Measurements from ENCODE around the gene EMB.

- no peak for TF ChIP-seq CTCF (IDR thresholded peaks at IDR 0.05)
- TF ChIP-seq POLR2A (IDR thresholded peaks at IDR 0.05), result no peak
- TF ChIP-seq EP300 (IDR thresholded peaks at IDR 0.05), result no peak
Observed at GRCh38 chr5:50435168-50435567, 5.9 kb downstream of the EMB start.
